ENCODE data around the gene CRADD. TPM values are rescaled to one million over a fixed set of nuclear protein-coding genes. Genes with fewer than 3 reads are reported as not detected.

CRADD gene
- total and polyA plus RNA-seq, 4 donors: 16.9 to 33.4 (median 20.0) TPM

GRCh38 chr12:93873561-93873960, 196.4 kb downstream of the CRADD start:
- DNase-seq: no peak
- ATAC-seq (ENCODE audit: low FRiP score): no peak
- Histone ChIP-seq H3K27me3 (ENCODE audit: control insufficient read depth in 1 of 2, insufficient read depth in 2 of 2, low read length in 1 of 2) (no peaks in the 10 kb centered on the region), H3K4me3 (ENCODE audit: low read length in 2 of 2) (no peak overlapping the region), H3K36me3 (ENCODE audit: control insufficient read depth in 1 of 2, insufficient read depth in 2 of 2, low read length in 1 of 2) (no peaks in the 10 kb centered on the region), H3K4me1 (ENCODE audit: control insufficient read depth in 1 of 2, insufficient read depth in 2 of 2, low read length in 2 of 2) (peaks cover 0 to 4% of the 10 kb centered on the region in 2 donors), H3K27ac (ENCODE audit: low read depth in 1 of 2, low read length in 2 of 2) (no peak overlapping the region), H3K9me3 (ENCODE audit: control insufficient read depth, low read length) (no peaks in the 10 kb centered on the region)
- WGBS, 2 donors: 96 to 98% methylated on average over 5 of the region's 5 CpGs
- intact Hi-C loops (cut with DNase I): no loop called here

DNA sequence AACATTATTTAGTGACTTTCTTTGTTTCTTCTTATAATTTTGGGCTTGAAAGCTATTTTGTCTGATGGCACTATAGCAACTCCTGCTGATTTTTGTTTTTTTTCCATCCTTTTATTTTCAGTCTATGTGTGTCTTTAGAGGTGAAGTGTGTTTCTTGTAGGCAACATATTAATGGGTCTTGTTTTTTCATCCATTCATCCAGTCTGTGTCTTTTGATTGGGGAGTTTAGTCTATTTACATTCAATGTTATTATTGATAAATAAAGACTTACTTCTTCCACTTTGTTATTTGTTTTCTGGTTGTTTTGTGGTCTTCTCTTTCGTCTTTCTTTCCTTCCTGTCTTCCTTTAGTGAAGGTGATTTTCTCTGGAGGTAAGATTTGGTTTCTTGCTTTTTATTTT, 198.0 kb downstream of the CRADD start:
- intact Hi-C loops (cut with DNase I): no loop called here
- Histone ChIP-seq H3K27me3 (ENCODE audit: control insufficient read depth in 1 of 2, insufficient read depth in 2 of 2, low read length in 1 of 2) (no peaks in the 10 kb centered on the region), H3K36me3 (ENCODE audit: control insufficient read depth in 1 of 2, insufficient read depth in 2 of 2, low read length in 1 of 2) (no peaks in the 10 kb centered on the region), H3K27ac (ENCODE audit: low read depth in 1 of 2, low read length in 2 of 2) (no peak overlapping the region), H3K9me3 (ENCODE audit: control insufficient read depth, low read length) (no peaks in the 10 kb centered on the region), H3K4me3 (ENCODE audit: low read length in 2 of 2) (no peak overlapping the region), H3K4me1 (ENCODE audit: control insufficient read depth in 1 of 2, insufficient read depth in 2 of 2, low read length in 2 of 2) (peaks cover 0 to 4% of the 10 kb centered on the region in 2 donors)
- ATAC-seq (ENCODE audit: low FRiP score) (no peak), DNase-seq (no peak)
- 87 to 96% methylated on average over 1 of the region's 1 CpG for WGBS, 2 donors

DNA sequence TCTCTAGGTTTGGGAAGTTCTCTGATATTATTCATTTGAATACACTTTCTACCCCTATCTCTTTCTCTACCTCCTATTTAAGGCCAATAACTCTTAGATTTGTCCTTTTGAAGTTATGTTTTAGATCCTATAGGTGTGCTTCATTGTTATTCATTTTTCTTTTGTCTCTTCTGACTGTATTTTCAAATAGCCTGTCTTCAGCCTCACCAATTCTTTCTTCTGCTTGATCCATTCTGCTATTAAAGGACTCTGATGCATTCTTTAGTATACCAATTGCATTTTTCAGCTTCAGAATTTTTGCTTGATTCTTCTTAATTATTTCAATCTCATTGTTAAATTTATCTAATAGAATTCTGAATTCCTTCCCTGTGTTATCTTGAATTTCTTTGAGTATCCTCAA, 199.2 kb downstream of the CRADD start:
- H3K4me1 ChIP-seq (ENCODE audit: control insufficient read depth in 1 of 2, insufficient read depth in 2 of 2, low read length in 2 of 2): no peaks in the 10 kb centered on the region
- intact Hi-C loops (cut with DNase I): no loop called here
- ATAC-seq (ENCODE audit: low FRiP score) (no peak), DNase-seq (no peak)
- H3K27ac ChIP-seq (ENCODE audit: low read depth in 1 of 2, low read length in 2 of 2): no peak overlapping the region
- no peaks in the 10 kb centered on the region for H3K9me3 ChIP-seq (ENCODE audit: control insufficient read depth, low read length)
- no peaks in the 10 kb centered on the region for H3K36me3 ChIP-seq (ENCODE audit: control insufficient read depth in 1 of 2, insufficient read depth in 2 of 2, low read length in 1 of 2)
- no peaks in the 10 kb centered on the region for H3K27me3 ChIP-seq (ENCODE audit: control insufficient read depth in 1 of 2, insufficient read depth in 2 of 2, low read length in 1 of 2)
- H3K4me3 ChIP-seq (ENCODE audit: low read length in 2 of 2): no peak overlapping the region

DNA sequence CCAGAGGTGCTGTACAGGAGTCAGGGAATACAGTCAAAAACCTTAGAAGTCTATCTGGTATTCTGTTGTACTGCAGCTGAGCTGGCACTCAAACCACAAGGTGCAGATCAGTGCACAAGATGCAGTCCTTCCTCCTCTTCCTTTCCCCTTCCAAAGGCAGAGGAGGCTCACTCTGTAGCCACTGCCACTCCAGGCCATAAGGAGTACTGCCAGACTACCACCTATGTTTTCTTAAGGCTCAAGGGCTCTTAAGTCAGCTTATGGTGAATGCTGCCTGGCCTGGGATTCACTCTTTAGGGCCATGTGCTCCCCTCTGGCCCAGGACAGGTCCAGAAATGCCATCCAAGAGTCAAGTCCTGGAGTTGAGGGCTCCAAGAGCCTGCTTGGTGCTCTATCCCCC, 200.3 kb downstream of the CRADD start:
- Histone ChIP-seq H3K4me3 (ENCODE audit: low read length in 2 of 2) (no peak overlapping the region), H3K36me3 (ENCODE audit: control insufficient read depth in 1 of 2, insufficient read depth in 2 of 2, low read length in 1 of 2) (no peaks in the 10 kb centered on the region), H3K27ac (ENCODE audit: low read depth in 1 of 2, low read length in 2 of 2) (no peak overlapping the region), H3K9me3 (ENCODE audit: control insufficient read depth, low read length) (no peaks in the 10 kb centered on the region), H3K27me3 (ENCODE audit: control insufficient read depth in 1 of 2, insufficient read depth in 2 of 2, low read length in 1 of 2) (no peaks in the 10 kb centered on the region), H3K4me1 (ENCODE audit: control insufficient read depth in 1 of 2, insufficient read depth in 2 of 2, low read length in 2 of 2) (no peaks in the 10 kb centered on the region)
- DNase-seq (no peak), ATAC-seq (ENCODE audit: low FRiP score) (no peak)
- intact Hi-C loops (cut with DNase I): no loop called here

DNA sequence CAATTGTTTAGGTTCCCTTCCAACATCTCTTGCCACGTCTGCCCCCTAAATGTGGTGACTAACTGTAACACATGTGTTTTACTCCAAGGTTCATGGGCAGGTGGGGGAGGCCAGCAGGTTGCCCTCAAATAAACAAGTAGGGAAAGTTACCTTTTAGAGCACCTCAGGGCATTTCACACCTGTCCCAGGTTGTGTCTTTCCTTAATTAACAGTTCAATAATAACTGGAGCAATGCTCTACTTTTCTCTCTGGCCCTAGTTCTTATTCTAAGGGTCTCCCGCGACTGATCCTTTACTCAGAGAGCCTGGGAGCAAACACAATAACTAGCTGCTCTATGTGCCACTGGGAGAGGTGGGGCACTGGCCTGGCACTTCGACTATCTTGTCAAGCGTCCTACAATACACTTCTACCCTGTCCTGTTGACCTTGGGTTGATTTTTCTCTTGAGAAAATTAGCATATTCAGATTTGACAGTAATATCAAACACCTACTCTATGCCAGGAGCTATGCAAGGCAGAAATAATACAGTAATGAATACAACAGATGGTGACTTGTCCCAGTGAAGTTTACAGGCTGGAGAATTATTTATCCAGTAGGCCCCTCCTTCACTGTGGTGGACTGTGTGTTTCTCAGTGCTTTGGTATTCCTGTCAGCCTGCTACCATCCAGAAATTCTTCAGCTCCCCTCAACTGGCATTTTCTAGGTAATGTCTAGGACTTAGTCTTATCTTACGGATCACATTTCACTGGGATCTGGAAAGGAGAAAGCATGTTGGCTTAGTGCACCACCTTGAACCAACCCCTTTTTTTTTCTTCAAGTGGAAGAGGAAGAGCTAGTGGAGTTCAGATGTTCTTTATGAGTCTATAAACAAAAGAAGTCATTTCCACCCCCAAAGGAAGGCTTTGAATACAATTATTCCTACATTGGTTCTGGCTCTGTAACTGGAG, 202.6 kb downstream of the CRADD start:
- no peaks in the 10 kb centered on the region for H3K27me3 ChIP-seq (ENCODE audit: control insufficient read depth in 1 of 2, insufficient read depth in 2 of 2, low read length in 1 of 2)
- no peaks in the 10 kb centered on the region for H3K4me1 ChIP-seq (ENCODE audit: control insufficient read depth in 1 of 2, insufficient read depth in 2 of 2, low read length in 2 of 2)
- intact Hi-C loops (cut with DNase I): no loop called here
- no peaks in the 10 kb centered on the region for H3K36me3 ChIP-seq (ENCODE audit: control insufficient read depth in 1 of 2, insufficient read depth in 2 of 2, low read length in 1 of 2)
- no peak for DNase-seq
- no peaks in the 10 kb centered on the region for H3K9me3 ChIP-seq (ENCODE audit: control insufficient read depth, low read length)
- no peak overlapping the region for H3K4me3 ChIP-seq (ENCODE audit: low read length in 2 of 2)
- WGBS, 2 donors: 88 to 93% methylated on average over 6 of the region's 6 CpGs
- no peak overlapping the region for H3K27ac ChIP-seq (ENCODE audit: low read depth in 1 of 2, low read length in 2 of 2)
- ATAC-seq (ENCODE audit: low FRiP score): no peak

DNA sequence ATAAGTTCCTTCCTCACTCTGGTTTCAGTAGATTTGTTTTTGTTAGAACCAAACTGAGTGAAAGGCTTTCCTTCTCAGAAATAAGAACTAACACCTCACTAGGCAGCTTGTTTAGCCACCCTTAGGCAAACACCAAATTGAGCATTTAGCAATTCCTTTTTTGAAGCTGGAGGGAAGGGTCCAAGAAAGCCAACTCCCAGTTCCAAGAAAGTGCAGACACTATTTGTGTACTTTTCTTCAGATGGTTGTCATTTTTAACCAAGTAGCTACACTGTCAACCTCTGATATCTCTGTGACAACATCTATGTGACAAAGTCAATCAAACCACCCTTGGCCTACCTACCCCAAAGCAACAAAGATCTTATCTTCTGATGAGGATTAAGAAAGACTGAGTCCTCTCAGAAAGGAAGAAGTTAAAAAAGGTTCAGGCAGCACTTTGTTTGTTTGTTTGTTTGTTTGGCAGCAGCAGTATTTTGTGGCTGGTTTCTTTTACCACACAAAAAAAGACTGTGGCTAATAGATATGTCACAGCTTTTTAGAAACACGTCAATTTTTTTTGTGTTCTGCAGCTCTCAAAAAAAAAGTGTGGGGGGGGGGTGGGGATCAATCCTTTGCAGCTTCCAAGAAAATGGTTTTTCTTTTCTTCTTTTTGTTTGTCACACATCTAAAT, 203.8 kb downstream of the CRADD start:
- Histone ChIP-seq H3K36me3 (ENCODE audit: control insufficient read depth in 1 of 2, insufficient read depth in 2 of 2, low read length in 1 of 2) (no peaks in the 10 kb centered on the region), H3K27ac (ENCODE audit: low read depth in 1 of 2, low read length in 2 of 2) (no peak overlapping the region), H3K9me3 (ENCODE audit: control insufficient read depth, low read length) (no peaks in the 10 kb centered on the region), H3K27me3 (ENCODE audit: control insufficient read depth in 1 of 2, insufficient read depth in 2 of 2, low read length in 1 of 2) (no peaks in the 10 kb centered on the region), H3K4me1 (ENCODE audit: control insufficient read depth in 1 of 2, insufficient read depth in 2 of 2, low read length in 2 of 2) (no peaks in the 10 kb centered on the region), H3K4me3 (ENCODE audit: low read length in 2 of 2) (no peak overlapping the region)
- WGBS, 2 donors: 85 to 95% methylated on average over 1 of the region's 1 CpG
- DNase-seq (no peak), ATAC-seq (ENCODE audit: low FRiP score) (no peak)
- intact Hi-C loops (cut with DNase I): no loop called here

GRCh38 chr12:93882763-93883162, 205.6 kb downstream of the CRADD start:
- ATAC-seq (ENCODE audit: low FRiP score): no peak
- intact Hi-C loops (cut with DNase I): no loop called here
- no peak overlapping the region for H3K4me3 ChIP-seq (ENCODE audit: low read length in 2 of 2)
- H3K9me3 ChIP-seq (ENCODE audit: control insufficient read depth, low read length): no peaks in the 10 kb centered on the region
- H3K27ac ChIP-seq (ENCODE audit: low read depth in 1 of 2, low read length in 2 of 2): no peak overlapping the region
- H3K27me3 ChIP-seq (ENCODE audit: control insufficient read depth in 1 of 2, insufficient read depth in 2 of 2, low read length in 1 of 2): no peaks in the 10 kb centered on the region
- H3K36me3 ChIP-seq (ENCODE audit: control insufficient read depth in 1 of 2, insufficient read depth in 2 of 2, low read length in 1 of 2): no peaks in the 10 kb centered on the region
- no peak for DNase-seq
- H3K4me1 ChIP-seq (ENCODE audit: control insufficient read depth in 1 of 2, insufficient read depth in 2 of 2, low read length in 2 of 2): no peaks in the 10 kb centered on the region
- 91% methylated on average over 3 of the region's 3 CpGs for WGBS, 2 donors

- intact Hi-C loops (cut with DNase I): no loop called here
- Histone ChIP-seq H3K9me3 (ENCODE audit: control insufficient read depth, low read length) (no peaks in the 10 kb centered on the region), H3K27ac (ENCODE audit: low read depth in 1 of 2, low read length in 2 of 2) (no peak overlapping the region)
Observed at GRCh38 chr12:93883436-93884154, 206.4 kb downstream of the CRADD start.

More at GRCh38 chr12:93883436-93884154, 206.4 kb downstream of the CRADD start:
- 79 to 81% methylated on average over 2 of the region's 2 CpGs for WGBS, 2 donors
- no peak overlapping the region for H3K4me3 ChIP-seq (ENCODE audit: low read length in 2 of 2)
- DNase-seq (no peak), ATAC-seq (ENCODE audit: low FRiP score) (no peak)
- H3K27me3 ChIP-seq (ENCODE audit: control insufficient read depth in 1 of 2, insufficient read depth in 2 of 2, low read length in 1 of 2): no peaks in the 10 kb centered on the region
- no peaks in the 10 kb centered on the region for H3K4me1 ChIP-seq (ENCODE audit: control insufficient read depth in 1 of 2, insufficient read depth in 2 of 2, low read length in 2 of 2)
- H3K36me3 ChIP-seq (ENCODE audit: control insufficient read depth in 1 of 2, insufficient read depth in 2 of 2, low read length in 1 of 2): no peaks in the 10 kb centered on the region

Measured in aorta (tissue), 5 donors.